CD4-positive, alpha-beta T cell (primary cell): ENCODE data around the gene CDK18. TPM values are rescaled to one million over a fixed set of nuclear protein-coding genes. Genes with fewer than 3 reads are reported as not detected.

Experiments
- ATAC-seq: fragments of 200-7000 bp; cut with Tn5 transposase; one replicate; pipeline ENCODE4 v1.10.0; 2022; ENCODE audit warnings: mild to moderate bottlenecking; ENCODE audit not compliant: poor library complexity
- CTCF ChIA-PET: fragments of 350-600 bp; sonication (Branson Sonifier 250); formaldehyde crosslinking; loops from one replicate; lab custom pipeline; 2021; ENCODE audit warnings: antibody characterized with exemption, inconsistent platforms; lab: Charles Lee
- POLR2A ChIA-PET: fragments of 350-600 bp; sonication (Branson Sonifier 250); formaldehyde crosslinking; loops from one replicate; lab custom pipeline; 2021; ENCODE audit warnings: antibody characterized with exemption, inconsistent platforms; lab: Charles Lee
- DNase-seq, 14 experiments: peaks; one replicate each; pipeline ENCODE4 v3.0.0-alpha.2; 2013 to 2020; ENCODE audit warnings: mixed read lengths in 2 of 14
- H3K27ac ChIP-seq, 2 donors: one replicate each; pipeline versions ENCODE4 v1.5.1 to v1.7.0; 2013; ENCODE audit warnings: low read length in 2 of 2, low read depth in 1 of 2, mild to moderate bottlenecking in 1 of 2
- H3K27me3 ChIP-seq, 2 experiments: 1 replicate in 1 of 2; 2 replicates in 1 of 2; pipeline versions ENCODE4 v1.6.1 to v1.7.0; 2013; ENCODE audit warnings: low read length in 2 of 2, control low read depth in 1 of 2, mild to moderate bottlenecking in 1 of 2, moderate library complexity in 1 of 2; ENCODE audit not compliant: insufficient read depth in 2 of 2, control insufficient read depth in 1 of 2
- H3K36me3 ChIP-seq: one replicate; pipeline ENCODE4 v1.6.1; 2013; ENCODE audit warnings: low read length, control low read depth; ENCODE audit not compliant: insufficient read depth
- H3K4me1 ChIP-seq: one replicate; pipeline ENCODE4 v1.6.1; 2013; ENCODE audit warnings: low read length, control low read depth; ENCODE audit not compliant: insufficient read depth
- H3K4me3 ChIP-seq: one replicate; pipeline ENCODE4 v1.5.1; 2013; ENCODE audit warnings: mild to moderate bottlenecking, low read length, moderate library complexity
- H3K9me3 ChIP-seq, 2 experiments: 1 replicate in 1 of 2; 2 replicates in 1 of 2; pipeline versions ENCODE4 v1.6.1 to v1.7.0; 2013; ENCODE audit warnings: low read length in 2 of 2, mild to moderate bottlenecking in 2 of 2, control low read depth in 1 of 2, moderate library complexity in 1 of 2; ENCODE audit not compliant: control insufficient read depth in 1 of 2, insufficient read depth in 1 of 2
- H3K27ac Mint-ChIP-seq: one replicate; pipeline ENCODE4 v1.8.0; 2020; ENCODE audit warnings: mixed read lengths
- H3K27me3 Mint-ChIP-seq: one replicate; pipeline ENCODE4 v1.8.0; 2021; ENCODE audit warnings: mixed read lengths
- H3K36me3 Mint-ChIP-seq: one replicate; pipeline ENCODE4 v1.8.0; 2021; ENCODE audit warnings: low read depth, mixed read lengths
- H3K4me1 Mint-ChIP-seq: one replicate; pipeline ENCODE4 v1.8.0; 2021; ENCODE audit warnings: low read depth, mixed read lengths
- H3K4me3 Mint-ChIP-seq: one replicate; pipeline ENCODE4 v1.8.0; 2020; ENCODE audit warnings: mild to moderate bottlenecking, mixed read lengths
- H3K9me3 Mint-ChIP-seq: one replicate; pipeline ENCODE4 v1.8.0; 2020; ENCODE audit warnings: mixed read lengths
- intact Hi-C, 2 experiments: fragments of 100-400 bp; cut with DNase I in 1 of 2; cut with micrococcal nuclease in 1 of 2; formaldehyde crosslinking; loops; one replicate each; pipeline versions ENCODE4 v1.15.1 to v1.9.0; 2023 to 2025; cut with DNase I, micrococcal nuclease
- total RNA-seq, 174 experiments: library from RNA in 2 of 174; stranded (reverse) in 2 of 174; gene quantifications; one replicate each; pipeline ENCODE4 v1.2.3 and lab custom pipeline; 2021 to 2026
- TF ChIP-seq, protein P1 (sequence below): fragments of 200-600 bp; IDR thresholded peaks from one replicate; pipeline ENCODE4 v1.8.0; 2022; ENCODE audit warnings: antibody characterized with exemption, mild to moderate bottlenecking

The CDK18 gene
- total RNA-seq, 2 experiments from 2014 or later = 1.6 to 2.7 TPM

DNA sequence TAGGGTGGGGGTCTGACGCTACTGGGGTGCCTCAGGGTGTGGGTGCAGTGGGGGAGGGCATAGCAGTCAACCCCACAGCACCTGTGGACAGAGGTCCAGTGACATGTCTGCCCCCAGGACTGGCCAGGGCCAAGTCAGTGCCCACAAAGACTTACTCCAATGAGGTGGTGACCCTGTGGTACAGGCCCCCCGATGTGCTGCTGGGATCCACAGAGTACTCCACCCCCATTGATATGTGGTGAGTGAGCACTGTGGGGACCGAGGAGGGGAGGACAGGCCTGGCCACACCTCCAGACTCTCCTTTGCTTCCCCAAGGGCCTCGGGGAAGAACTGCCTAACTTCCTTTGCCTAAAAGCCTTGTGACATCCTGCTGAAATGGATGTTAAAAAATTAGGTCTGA, 23.5 kb downstream of the CDK18 start:
- H3K4me3 ChIP-seq = no peak overlapping the region
- TF ChIP-seq, protein P1, sequence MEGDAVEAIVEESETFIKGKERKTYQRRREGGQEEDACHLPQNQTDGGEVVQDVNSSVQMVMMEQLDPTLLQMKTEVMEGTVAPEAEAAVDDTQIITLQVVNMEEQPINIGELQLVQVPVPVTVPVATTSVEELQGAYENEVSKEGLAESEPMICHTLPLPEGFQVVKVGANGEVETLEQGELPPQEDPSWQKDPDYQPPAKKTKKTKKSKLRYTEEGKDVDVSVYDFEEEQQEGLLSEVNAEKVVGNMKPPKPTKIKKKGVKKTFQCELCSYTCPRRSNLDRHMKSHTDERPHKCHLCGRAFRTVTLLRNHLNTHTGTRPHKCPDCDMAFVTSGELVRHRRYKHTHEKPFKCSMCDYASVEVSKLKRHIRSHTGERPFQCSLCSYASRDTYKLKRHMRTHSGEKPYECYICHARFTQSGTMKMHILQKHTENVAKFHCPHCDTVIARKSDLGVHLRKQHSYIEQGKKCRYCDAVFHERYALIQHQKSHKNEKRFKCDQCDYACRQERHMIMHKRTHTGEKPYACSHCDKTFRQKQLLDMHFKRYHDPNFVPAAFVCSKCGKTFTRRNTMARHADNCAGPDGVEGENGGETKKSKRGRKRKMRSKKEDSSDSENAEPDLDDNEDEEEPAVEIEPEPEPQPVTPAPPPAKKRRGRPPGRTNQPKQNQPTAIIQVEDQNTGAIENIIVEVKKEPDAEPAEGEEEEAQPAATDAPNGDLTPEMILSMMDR = no peak
- ChIA-PET POLR2A (no interaction called here), CTCF (interaction anchor here (1.5 to 1.6 kb wide), 2 partner anchors 129 to 130 kb away, joined by 5 to 49 read pairs; no protein-coding TSS in a partner anchor)
- Mint-ChIP-seq H3K4me1 (no peaks in the 10 kb centered on the region), H3K36me3 (no peaks in the 10 kb centered on the region), H3K27me3 (no peaks in the 10 kb centered on the region), H3K27ac (no peak overlapping the region), H3K4me3 (no peak overlapping the region), H3K9me3 (no peaks in the 10 kb centered on the region)
- no peaks in the 10 kb centered on the region for H3K9me3 ChIP-seq
- DNase-seq (no peak), ATAC-seq (no peak)
- peaks cover 9% of the 10 kb centered on the region for H3K4me1 ChIP-seq
- H3K36me3 ChIP-seq = no peaks in the 10 kb centered on the region
- intact Hi-C loops = loop anchor here (2.0 to 10.0 kb wide), 3 partner anchors 183 to 553 kb away; no protein-coding TSS in a partner anchor
- H3K27me3 ChIP-seq = no peaks in the 10 kb centered on the region
- no peak overlapping the region for H3K27ac ChIP-seq

DNA sequence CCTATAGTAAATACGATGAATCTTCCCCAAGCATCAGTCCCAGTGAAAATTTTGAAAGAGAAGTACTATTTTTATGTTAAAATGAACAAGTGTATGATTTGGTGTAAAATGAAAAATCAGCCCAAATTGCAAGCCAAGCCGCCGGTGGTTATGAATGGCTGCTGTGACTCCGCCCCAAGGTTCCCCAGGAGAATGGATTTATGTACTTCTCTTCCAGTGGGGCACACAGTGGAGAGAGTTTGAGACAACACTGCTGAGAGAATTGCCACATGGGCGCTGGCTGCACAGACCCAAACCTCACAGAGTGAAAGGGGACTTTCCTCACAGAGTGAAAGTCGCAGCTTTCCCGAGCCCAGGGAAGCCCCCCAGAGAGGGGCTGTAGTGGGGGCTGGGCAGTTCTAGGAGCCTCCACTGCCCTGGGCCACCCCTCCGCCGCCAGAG, 24.0 kb downstream of the CDK18 start:
- intact Hi-C loops = loop anchor here (2.0 to 10.0 kb wide), 3 partner anchors 182 to 554 kb away; no protein-coding TSS in a partner anchor
- H3K4me1 ChIP-seq = peaks cover 9% of the 10 kb centered on the region
- no peaks in the 10 kb centered on the region for H3K36me3 Mint-ChIP-seq
- TF ChIP-seq, protein P1 = no peak
- no peak overlapping the region for H3K4me3 ChIP-seq
- H3K27me3 ChIP-seq = no peaks in the 10 kb centered on the region
- H3K4me3 Mint-ChIP-seq = no peak overlapping the region
- CTCF ChIA-PET = interaction anchor here (0.5 to 2.9 kb wide), 12 partner anchors 21 to 248 kb away, joined by 3 to 49 read pairs (median 4); partner anchors contain the start of gene ELK4
- H3K4me1 Mint-ChIP-seq = no peaks in the 10 kb centered on the region
- POLR2A ChIA-PET = interaction anchor here (0.8 to 1.0 kb wide), 2 partner anchors 104 to 130 kb away, joined by 3 to 7 read pairs; partner anchors contain the start of gene ELK4
- H3K36me3 ChIP-seq = no peaks in the 10 kb centered on the region
- no peaks in the 10 kb centered on the region for H3K27me3 Mint-ChIP-seq
- no peak overlapping the region for H3K27ac Mint-ChIP-seq
- no peak overlapping the region for H3K27ac ChIP-seq
- ATAC-seq (no peak), DNase-seq (no peak)
- H3K9me3 ChIP-seq = no peaks in the 10 kb centered on the region
- H3K9me3 Mint-ChIP-seq = no peaks in the 10 kb centered on the region

DNA sequence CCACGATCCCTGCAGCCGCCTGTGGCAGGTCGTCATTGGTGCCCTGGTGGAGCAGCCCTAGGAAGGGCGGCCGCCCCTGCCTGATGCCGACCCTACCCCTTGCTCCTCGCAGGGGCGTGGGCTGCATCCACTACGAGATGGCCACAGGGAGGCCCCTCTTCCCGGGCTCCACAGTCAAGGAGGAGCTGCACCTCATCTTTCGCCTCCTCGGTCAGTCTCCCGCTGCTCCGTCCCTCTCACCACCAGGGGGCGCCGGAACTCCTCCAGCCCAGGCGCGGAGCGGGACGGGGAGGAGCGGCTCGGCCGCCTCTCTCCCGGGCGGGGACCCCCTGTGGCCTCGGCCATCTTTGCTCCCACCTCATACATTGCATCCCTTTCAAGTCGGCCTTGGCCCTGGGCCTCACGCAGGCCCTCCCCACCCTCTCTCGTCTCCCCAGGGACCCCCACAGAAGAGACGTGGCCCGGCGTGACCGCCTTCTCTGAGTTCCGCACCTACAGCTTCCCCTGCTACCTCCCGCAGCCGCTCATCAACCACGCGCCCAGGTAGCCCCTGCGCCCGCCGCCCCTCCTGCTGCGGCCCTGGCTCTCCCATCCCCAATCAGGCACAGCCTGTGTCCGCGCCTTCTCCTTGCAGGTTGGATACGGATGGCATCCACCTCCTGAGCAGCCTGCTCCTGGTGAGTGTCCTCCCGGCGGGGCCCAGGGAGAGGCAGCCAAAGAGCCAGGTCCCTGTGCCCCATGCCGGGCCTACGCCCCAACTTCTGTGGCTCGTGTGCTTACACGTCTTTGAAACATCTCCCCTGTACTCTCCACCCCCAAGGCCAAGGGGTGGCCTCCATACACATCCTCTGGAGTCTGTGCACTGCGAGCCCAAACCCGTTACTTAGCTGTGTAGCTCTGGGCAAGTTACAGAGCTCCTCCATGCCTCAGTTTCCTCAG, 24.7 kb downstream of the CDK18 start:
- DNase-seq (peak; percentile 62 to 89 (median 80)), ATAC-seq (peak; percentile 85)
- intact Hi-C loops = loop anchor here (1.0 to 10.0 kb wide), 6 partner anchors 103 to 554 kb away; partner anchors contain the start of gene ELK4 (in 2 of the 2)
- no peaks in the 10 kb centered on the region for H3K36me3 ChIP-seq
- no peak overlapping the region for H3K4me3 Mint-ChIP-seq
- no peak overlapping the region for H3K27ac Mint-ChIP-seq
- no peaks in the 10 kb centered on the region for H3K27me3 ChIP-seq
- H3K36me3 Mint-ChIP-seq = no peaks in the 10 kb centered on the region
- TF ChIP-seq, protein P1 = peak; percentile 85
- POLR2A ChIA-PET = interaction anchor here (0.8 to 1.0 kb wide), 2 partner anchors 103 to 130 kb away, joined by 3 to 7 read pairs; partner anchors contain the start of gene ELK4
- H3K27me3 Mint-ChIP-seq = no peaks in the 10 kb centered on the region
- H3K9me3 ChIP-seq = no peaks in the 10 kb centered on the region
- CTCF ChIA-PET = interaction anchor here (0.5 to 2.9 kb wide), 12 partner anchors 22 to 249 kb away, joined by 3 to 49 read pairs (median 4); partner anchors contain the start of gene ELK4
- peaks cover 9% of the 10 kb centered on the region for H3K4me1 ChIP-seq
- peak overlapping the region; percentile 32 for H3K4me3 ChIP-seq
- no peaks in the 10 kb centered on the region for H3K9me3 Mint-ChIP-seq
- H3K4me1 Mint-ChIP-seq = no peaks in the 10 kb centered on the region
- H3K27ac ChIP-seq = no peak overlapping the region
